ENCODE measurements around the gene ASTN2.
A peak's percentile ranks its signal among the peaks of the same experiment; 100 is the strongest.
"Not testable (repeated sequence)": the region's sequence is repeated elsewhere in the genome, so short reads cannot be mapped to it uniquely, and the experiment has no call there.

ASTN2 gene

GRCh38 chr9:116461632-116462031 lies 953.2 kb downstream of the ASTN2 start:
- no peak for DNase-seq (ENCODE audit: low read depth)
- H3K4me3 ChIP-seq (ENCODE audit: low read depth, low read length) = no peak overlapping the region

- no peak overlapping the region for H3K4me3 ChIP-seq (ENCODE audit: low read depth, low read length)
- DNase-seq (ENCODE audit: low read depth) = no peak
These were observed 954.8 kb downstream of the ASTN2 start for GRCh38 chr9:116460026-116460425.

- no peak overlapping the region for H3K4me3 ChIP-seq (ENCODE audit: low read depth, low read length)
- DNase-seq (ENCODE audit: low read depth) = no peak
These were observed 955.3 kb downstream of the ASTN2 start for GRCh38 chr9:116459576-116459975.

DNA sequence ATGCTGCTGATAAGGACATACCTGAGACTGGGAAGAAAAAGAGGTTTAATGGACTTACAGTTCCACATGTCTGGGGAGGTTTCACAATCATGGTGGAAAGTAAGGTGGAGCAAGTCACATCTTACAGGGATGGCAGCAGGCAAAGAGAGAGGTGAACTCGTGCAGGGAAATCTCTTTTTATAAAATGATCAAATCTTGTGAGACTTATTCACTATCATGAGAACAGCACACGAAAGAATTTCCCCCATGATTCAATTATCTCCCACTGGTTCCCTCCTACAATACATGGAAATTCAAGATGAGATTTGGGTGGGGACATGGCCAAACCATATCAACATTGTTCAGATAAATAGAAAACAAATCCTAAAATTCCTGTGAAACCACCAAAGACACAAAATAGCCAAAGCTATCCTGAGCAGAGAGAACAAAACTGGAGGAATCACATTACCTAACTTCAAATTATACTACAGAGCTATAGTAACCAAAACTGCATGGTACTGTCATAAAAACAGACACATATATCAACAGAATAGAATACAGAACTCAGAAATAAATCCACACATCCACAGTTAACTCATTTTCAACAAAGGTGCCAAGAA lies 958.3 kb downstream of the ASTN2 start:
- H3K4me3 ChIP-seq (ENCODE audit: low read depth, low read length) = no peak overlapping the region
- DNase-seq (ENCODE audit: low read depth) = no peak

DNA sequence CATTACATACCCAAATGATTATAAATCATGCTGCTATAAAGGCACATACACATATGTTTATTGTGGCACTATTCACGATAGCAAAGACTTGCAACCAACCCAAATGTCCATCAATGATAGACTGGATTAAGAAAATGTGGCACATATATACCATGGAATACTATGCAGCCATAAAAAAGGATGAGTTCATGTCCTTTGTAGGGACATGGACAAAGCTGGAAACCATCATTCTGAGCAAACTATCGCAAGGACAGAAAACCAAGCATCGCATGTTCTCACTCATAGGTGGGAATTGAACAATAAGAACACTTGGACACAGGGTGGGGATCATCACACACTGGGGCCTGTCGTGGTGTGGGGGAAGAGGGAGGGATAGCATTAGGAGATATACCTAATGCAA lies 960.3 kb downstream of the ASTN2 start:
- DNase-seq (ENCODE audit: low read depth); H3K4me3 ChIP-seq (ENCODE audit: low read depth, low read length): not testable (repeated sequence)

GRCh38 chr9:116453785-116454184 lies 961.1 kb downstream of the ASTN2 start:
- no peak for DNase-seq (ENCODE audit: low read depth)
- no peak overlapping the region for H3K4me3 ChIP-seq (ENCODE audit: low read depth, low read length)

DNA sequence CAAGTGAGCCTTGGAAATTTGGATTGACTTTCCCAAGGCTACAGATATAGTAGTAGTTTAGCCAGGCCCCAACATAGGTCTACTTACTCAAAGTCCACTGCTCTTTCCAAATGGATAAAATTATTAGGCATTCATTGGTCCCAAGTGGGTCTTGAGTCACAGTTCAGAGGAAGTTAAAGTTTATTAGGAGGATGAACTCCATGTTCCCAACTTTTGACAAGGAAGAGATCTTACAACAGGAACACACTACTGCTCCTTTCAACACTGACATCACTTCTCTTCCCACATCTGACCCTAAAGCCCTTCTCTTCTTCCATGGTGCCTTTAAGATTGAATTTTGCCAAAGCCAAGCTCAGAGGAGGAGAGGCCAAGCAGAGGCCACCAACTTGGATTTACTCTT lies 962.2 kb downstream of the ASTN2 start:
- peak; percentile 62 for DNase-seq (ENCODE audit: low read depth)
- no peak overlapping the region for H3K4me3 ChIP-seq (ENCODE audit: low read depth, low read length)

DNA sequence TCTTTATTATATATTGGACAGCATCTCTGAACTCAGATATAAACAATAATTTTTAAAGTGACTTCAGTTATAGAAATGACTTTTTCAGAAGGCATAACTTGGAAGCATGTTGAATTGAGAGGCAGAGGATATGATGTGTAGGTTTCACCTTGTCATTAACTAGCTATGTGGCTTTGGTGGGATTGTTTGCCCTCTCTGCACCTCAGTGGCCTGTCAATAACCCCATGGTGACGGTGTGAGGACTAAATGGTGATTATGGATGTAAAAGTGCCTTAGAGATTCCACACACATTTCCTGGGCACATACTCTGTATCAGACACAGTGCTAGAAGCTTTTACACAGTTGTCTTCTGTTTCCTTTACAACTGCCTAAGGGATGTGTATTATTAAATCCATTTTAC lies 962.6 kb downstream of the ASTN2 start:
- no peak overlapping the region for H3K4me3 ChIP-seq (ENCODE audit: low read depth, low read length)
- DNase-seq (ENCODE audit: low read depth) = no peak

DNA sequence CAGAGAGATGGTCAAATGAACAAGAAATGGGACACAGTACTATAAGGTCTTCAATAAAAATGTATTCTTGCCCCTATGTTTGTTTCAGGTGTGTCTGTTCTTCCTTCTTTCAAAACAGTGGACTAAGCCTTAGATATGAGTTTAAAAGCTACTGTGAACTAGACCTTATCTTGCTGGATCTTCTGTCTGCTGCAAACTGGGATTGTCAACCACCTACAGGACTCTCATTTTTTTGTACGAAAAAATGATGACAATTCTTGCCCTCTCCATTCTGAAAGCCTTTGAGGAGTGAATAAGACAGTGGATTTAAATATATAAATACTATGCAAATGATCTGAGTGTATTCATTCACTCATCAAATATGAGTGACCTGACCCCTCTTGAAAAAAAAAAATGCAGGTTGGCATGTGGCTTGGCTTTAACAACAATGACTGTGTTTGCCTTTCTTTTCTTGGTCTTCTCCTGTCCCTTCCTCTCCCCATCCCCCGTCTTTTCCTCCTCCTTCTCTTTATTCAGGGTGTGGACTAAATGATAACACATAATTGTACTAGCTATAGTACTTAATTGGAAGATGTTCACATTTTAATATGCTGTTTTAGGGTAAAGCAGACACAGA lies 963.2 kb downstream of the ASTN2 start:
- DNase-seq (ENCODE audit: low read depth) = no peak
- no peak overlapping the region for H3K4me3 ChIP-seq (ENCODE audit: low read depth, low read length)

DNA sequence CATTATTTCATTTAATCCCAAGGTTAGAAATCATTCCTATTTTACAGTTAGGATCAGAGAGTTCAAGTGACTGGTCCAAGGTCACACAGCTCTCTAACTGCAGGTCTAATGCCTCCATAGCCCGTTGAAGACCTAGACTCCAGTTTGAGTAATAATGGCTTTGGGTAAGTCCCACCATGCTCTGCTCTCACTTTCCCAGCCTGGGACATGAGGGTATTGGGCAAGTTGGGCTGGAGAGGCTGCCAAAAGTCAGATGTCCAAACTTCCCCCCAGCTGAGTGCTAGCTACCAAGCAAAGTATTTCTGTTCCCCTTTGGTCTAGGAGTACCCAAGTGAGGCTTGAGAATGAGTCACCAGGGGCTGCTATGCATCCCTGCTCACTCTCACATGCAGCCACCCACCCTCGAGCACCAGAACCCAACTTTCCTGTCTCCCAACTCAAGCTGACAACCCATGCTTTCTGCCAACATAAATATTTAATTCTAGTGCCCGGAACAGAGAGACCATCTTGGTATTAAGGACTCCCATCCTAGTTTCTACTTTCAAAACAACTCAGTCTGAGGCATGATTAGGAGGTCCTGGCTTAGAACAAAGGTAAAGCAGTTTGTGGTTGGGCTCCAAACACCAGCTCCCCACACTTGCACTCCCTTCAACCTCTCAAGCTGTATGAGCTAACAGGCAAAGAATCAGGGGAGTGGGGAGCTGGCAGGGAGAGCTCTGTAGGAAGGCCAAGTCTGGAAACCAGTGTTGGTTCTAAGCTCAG lies 964.3 kb downstream of the ASTN2 start:
- DNase-seq (ENCODE audit: low read depth) = peak; percentile 97
- no peak overlapping the region for H3K4me3 ChIP-seq (ENCODE audit: low read depth, low read length)

- no peak for DNase-seq (ENCODE audit: low read depth)
- H3K4me3 ChIP-seq (ENCODE audit: low read depth, low read length) = no peak overlapping the region
These were observed 964.9 kb downstream of the ASTN2 start for GRCh38 chr9:116449949-116450348.

DNA sequence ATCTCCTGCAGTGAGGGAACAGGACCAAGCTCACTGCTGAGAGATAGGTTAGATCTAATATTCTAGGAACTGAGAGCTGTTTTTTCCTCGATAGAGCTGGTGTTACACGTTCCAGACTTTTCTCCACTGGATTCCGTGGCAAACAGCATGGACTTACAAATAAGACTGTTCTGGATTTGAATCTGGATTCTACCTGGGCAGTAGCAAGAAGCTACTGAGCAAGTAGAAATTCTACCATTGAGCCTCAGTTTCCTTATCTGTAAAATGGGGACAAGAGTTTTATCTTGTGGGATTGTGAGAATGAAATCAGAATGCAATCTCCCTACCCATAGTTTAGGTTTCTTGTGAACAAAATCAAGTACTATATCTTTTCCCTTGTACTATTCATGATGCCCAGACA lies 966.4 kb downstream of the ASTN2 start:
- no peak overlapping the region for H3K4me3 ChIP-seq (ENCODE audit: low read depth, low read length)
- DNase-seq (ENCODE audit: low read depth) = no peak

- H3K4me3 ChIP-seq (ENCODE audit: low read depth, low read length) = no peak overlapping the region
- DNase-seq (ENCODE audit: low read depth) = peak; percentile 29
These were observed 966.9 kb downstream of the ASTN2 start for GRCh38 chr9:116447934-116448333.

DNA sequence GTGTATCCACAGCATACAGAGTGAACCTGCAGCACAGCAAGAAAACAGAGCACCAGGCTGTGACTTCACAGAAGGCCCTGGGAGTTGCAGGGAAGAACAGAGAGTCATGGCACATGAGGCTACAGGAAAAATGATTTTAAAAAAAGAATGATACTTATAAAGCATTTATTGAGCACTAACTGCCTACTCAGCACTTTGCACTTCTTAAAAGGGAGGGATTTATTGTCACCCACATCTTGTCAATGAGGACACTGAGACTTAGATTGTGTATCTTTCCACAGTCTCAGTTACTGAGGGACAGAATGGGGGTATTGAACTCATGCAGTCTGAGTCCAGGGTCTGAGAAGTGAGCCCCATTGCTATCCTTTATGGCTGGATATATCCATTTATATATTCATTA lies 972.3 kb downstream of the ASTN2 start:
- DNase-seq (ENCODE audit: low read depth) = no peak
- no peak overlapping the region for H3K4me3 ChIP-seq (ENCODE audit: low read depth, low read length)

- H3K4me3 ChIP-seq (ENCODE audit: low read depth, low read length) = no peak overlapping the region
These were observed 977.2 kb downstream of the ASTN2 start for GRCh38 chr9:116437411-116438370.

GRCh38 chr9:116436121-116436520 lies 978.7 kb downstream of the ASTN2 start:
- no peak for DNase-seq (ENCODE audit: low read depth)
- H3K4me3 ChIP-seq (ENCODE audit: low read depth, low read length) = no peak overlapping the region

More at GRCh38 chr9:116437411-116438370, 977.2 kb downstream of the ASTN2 start:
- no peak for DNase-seq (ENCODE audit: low read depth)

GRCh38 chr9:116435706-116436105 lies 979.2 kb downstream of the ASTN2 start:
- no peak for DNase-seq (ENCODE audit: low read depth)
- H3K4me3 ChIP-seq (ENCODE audit: low read depth, low read length) = no peak overlapping the region

GRCh38 chr9:116434314-116434713 lies 980.5 kb downstream of the ASTN2 start:
- H3K4me3 ChIP-seq (ENCODE audit: low read depth, low read length) = no peak overlapping the region
- DNase-seq (ENCODE audit: low read depth) = no peak

DNA sequence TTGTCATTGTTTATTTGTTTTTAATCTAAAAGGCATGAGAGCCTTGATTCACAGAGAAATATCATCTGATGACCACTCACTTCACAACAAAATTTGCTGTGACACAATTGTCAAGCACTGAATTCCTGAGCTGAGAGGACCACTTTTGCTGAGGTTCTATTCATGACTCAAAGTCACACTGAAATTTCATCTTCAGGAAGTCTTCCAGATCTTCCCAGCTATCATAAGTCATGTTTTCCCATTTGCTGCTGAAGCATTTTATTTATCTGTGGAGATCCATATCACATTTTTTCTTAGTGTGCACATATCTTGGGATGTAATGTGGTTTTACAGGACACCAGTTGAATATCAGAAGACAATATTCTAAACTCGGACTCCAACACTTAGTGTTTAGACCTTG lies 982.8 kb downstream of the ASTN2 start:
- DNase-seq (ENCODE audit: low read depth) = no peak
- no peak overlapping the region for H3K4me3 ChIP-seq (ENCODE audit: low read depth, low read length)

DNA sequence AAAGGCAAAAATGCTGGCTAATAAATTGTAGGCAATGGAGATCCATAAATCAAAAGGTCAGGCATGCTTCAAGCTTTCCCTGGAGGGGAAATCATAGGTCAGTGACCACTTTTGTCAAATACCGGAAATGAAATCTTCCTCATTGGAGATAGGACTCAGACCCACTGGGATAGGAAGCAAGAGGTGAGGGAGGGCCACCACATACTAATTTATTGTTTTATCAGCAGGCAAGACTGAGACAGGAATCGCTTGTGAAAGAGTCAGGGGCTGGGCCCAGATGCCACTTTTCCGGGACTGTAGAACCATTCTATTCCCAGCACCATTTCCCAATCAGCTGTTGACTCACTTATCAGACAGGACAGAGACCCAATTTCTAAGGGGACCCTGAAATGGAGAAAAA lies 984.0 kb downstream of the ASTN2 start:
- no peak overlapping the region for H3K4me3 ChIP-seq (ENCODE audit: low read depth, low read length)
- DNase-seq (ENCODE audit: low read depth) = no peak
